GM23338 (cell line): ENCODE data around the gene CDK10. TPM values are rescaled to one million over a fixed set of nuclear protein-coding genes. Genes with fewer than 3 reads are reported as not detected.

Experiments
- ATAC-seq: fragments of 200-7000 bp; cut with Tn5 transposase; 3 replicates; pipeline ENCODE4 v1.9.1; 2020
- DNase-seq: peaks from one replicate; pipeline ENCODE4 v3.0.0-alpha.2; 2015; ENCODE audit warnings: low spot score
- H2AFZ ChIP-seq: fragments of 200-600 bp; sonication (generic); 2 replicates; pipeline ENCODE4 v1.8.0; 2016; ENCODE audit warnings: antibody characterized with exemption, mild to moderate bottlenecking, moderate library complexity
- H3F3A ChIP-seq: fragments of 200-600 bp; sonication (generic); replicated peaks from 2 replicates; pipeline ENCODE4 v1.8.0; 2017; ENCODE audit warnings: antibody characterized with exemption, mixed run types, low read depth
- H3K27ac ChIP-seq: fragments of 200-600 bp; sonication (generic); 2 replicates; pipeline ENCODE4 v1.6.1; 2016; ENCODE audit warnings: low read depth
- H3K27me3 ChIP-seq: fragments of 200-600 bp; sonication (generic); 2 replicates; pipeline ENCODE4 v1.8.0; 2016; ENCODE audit warnings: mild to moderate bottlenecking, mixed run types, moderate library complexity; ENCODE audit not compliant: insufficient read depth
- H3K36me3 ChIP-seq: fragments of 200-600 bp; sonication (generic); 2 replicates; pipeline ENCODE4 v1.8.0; 2016; ENCODE audit warnings: mild to moderate bottlenecking; ENCODE audit not compliant: insufficient read depth
- H3K4me1 ChIP-seq: fragments of 200-600 bp; sonication (generic); 2 replicates; pipeline ENCODE4 v1.8.0; 2016; ENCODE audit warnings: mild to moderate bottlenecking, moderate library complexity; ENCODE audit not compliant: insufficient read depth
- H3K4me2 ChIP-seq: fragments of 200-600 bp; sonication (generic); 2 replicates; pipeline ENCODE4 v1.7.1; 2017; ENCODE audit warnings: mixed run types
- H3K4me3 ChIP-seq: fragments of 200-600 bp; sonication (generic); 2 replicates; pipeline ENCODE4 v1.6.1; 2016; ENCODE audit warnings: mixed run types
- H3K79me2 ChIP-seq: fragments of 200-600 bp; sonication (generic); replicated peaks from 2 replicates; pipeline ENCODE4 v1.8.0; 2017; ENCODE audit warnings: mild to moderate bottlenecking; ENCODE audit not compliant: insufficient read depth
- H3K9me2 ChIP-seq: fragments of 200-600 bp; sonication (generic); 2 replicates; pipeline ENCODE4 v1.8.0; 2017; ENCODE audit not compliant: insufficient read depth
- H4K20me1 ChIP-seq: fragments of 200-600 bp; sonication (generic); replicated peaks from 2 replicates; pipeline ENCODE4 v1.8.0; 2017; ENCODE audit warnings: mild to moderate bottlenecking; ENCODE audit not compliant: insufficient read depth
- H3K27ac Mint-ChIP-seq: 2 replicates; pipeline ENCODE4 v1.8.0; 2020; ENCODE audit warnings: inconsistent platforms, mild to moderate bottlenecking, moderate library complexity, mixed read lengths
- H3K27me3 Mint-ChIP-seq: 3 replicates; pipeline ENCODE4 v1.8.0; 2022; ENCODE audit warnings: low read depth, mild to moderate bottlenecking, moderate library complexity, mixed read lengths, inconsistent platforms; ENCODE audit not compliant: insufficient read depth, poor library complexity
- H3K36me3 Mint-ChIP-seq: 3 replicates; pipeline ENCODE4 v1.8.0; 2021; ENCODE audit warnings: low read depth, mild to moderate bottlenecking, inconsistent platforms, moderate library complexity, mixed read lengths
- H3K4me1 Mint-ChIP-seq: 3 replicates; pipeline ENCODE4 v1.8.0; 2020; ENCODE audit warnings: mild to moderate bottlenecking, inconsistent platforms, mixed read lengths
- H3K4me3 Mint-ChIP-seq: 3 replicates; pipeline ENCODE4 v1.8.0; 2021; ENCODE audit warnings: moderate library complexity, mild to moderate bottlenecking, inconsistent platforms, mixed read lengths
- H3K9me3 Mint-ChIP-seq: 3 replicates; pipeline ENCODE4 v1.8.0; 2020; ENCODE audit warnings: moderate library complexity, mild to moderate bottlenecking, inconsistent platforms, mixed read lengths
- CREB1 ChIP-seq: fragments of 250-450 bp; sonication (Bioruptor Pico); IDR thresholded peaks from 2 replicates; pipeline ENCODE4 v1.5.0; 2020; ENCODE audit warnings: low read depth, mild to moderate bottlenecking, moderate library complexity
- CTCF ChIP-seq, 2 experiments: fragments of 200-600 bp in 1 of 2; sonication (generic) in 1 of 2; conservative IDR thresholded peaks; 2 replicates each; pipeline versions ENCODE4 v1.5.1 to v1.6.1; 2016 to 2017; ENCODE audit warnings: antibody characterized with exemption in 2 of 2, low read depth in 2 of 2, mild to moderate bottlenecking in 2 of 2, moderate library complexity in 1 of 2
- ETS1 ChIP-seq: IDR thresholded peaks from 2 replicates; pipeline ENCODE4 v1.6.1; 2016; ENCODE audit warnings: antibody characterized with exemption
- EZH2 ChIP-seq: fragments of 200-600 bp; sonication (generic); IDR thresholded peaks from one replicate; pipeline ENCODE4 v1.8.0; 2017; ENCODE audit warnings: antibody characterized with exemption, mild to moderate bottlenecking, low read depth; ENCODE audit not compliant: unreplicated experiment
- EZH2phosphoT487 ChIP-seq: fragments of 200-600 bp; sonication (generic); IDR thresholded peaks from one replicate; pipeline ENCODE4 v1.8.1; 2018; ENCODE audit warnings: antibody characterized with exemption; ENCODE audit not compliant: unreplicated experiment
- JUNB ChIP-seq: IDR thresholded peaks from one replicate; pipeline ENCODE4 v1.6.1; 2016; ENCODE audit warnings: antibody characterized with exemption; ENCODE audit not compliant: unreplicated experiment
- NANOG ChIP-seq: IDR thresholded peaks from 2 replicates; pipeline ENCODE4 v1.6.1; 2016; ENCODE audit warnings: antibody characterized with exemption, borderline replicate concordance
- POLR2AphosphoS5 ChIP-seq: IDR thresholded peaks from 2 replicates; pipeline ENCODE4 v1.6.1; 2016; ENCODE audit warnings: antibody characterized with exemption, low read depth
- REST ChIP-seq: IDR thresholded peaks from one replicate; pipeline ENCODE4 v1.6.1; 2018; ENCODE audit warnings: antibody characterized with exemption; ENCODE audit not compliant: unreplicated experiment
- STAT1 ChIP-seq: IDR thresholded peaks from one replicate; pipeline ENCODE4 v1.6.1; 2016; ENCODE audit warnings: antibody characterized with exemption; ENCODE audit not compliant: unreplicated experiment
- ZNF114 ChIP-seq: fragments of 250-450 bp; sonication (Bioruptor Pico); IDR thresholded peaks from 2 replicates; pipeline ENCODE4 v1.5.0; 2020; ENCODE audit warnings: mild to moderate bottlenecking, moderate library complexity
- ZNF331 ChIP-seq: fragments of 250-450 bp; sonication (Bioruptor Pico); IDR thresholded peaks from 2 replicates; pipeline ENCODE4 v1.5.0; 2020; ENCODE audit warnings: low read depth, mild to moderate bottlenecking, moderate library complexity
- ZNF462 ChIP-seq: fragments of 250-450 bp; sonication (Bioruptor Pico); IDR thresholded peaks from 2 replicates; pipeline ENCODE4 v1.5.0; 2020; ENCODE audit warnings: mild to moderate bottlenecking, moderate library complexity
- polyA plus RNA-seq: library from polyadenylated mRNA; unstranded; fragments of >200 nt; fragmentation: Nextera tagmentation; extraction: Ambion mirVana; gene quantifications from 2 replicates; pipeline ENCODE4 v1.2.1, GENCODE V29; 2016
- total RNA-seq: library from RNA; depleted of rRNA; stranded (reverse); fragments of >200 nt; shearing (Covaris generic); gene quantifications from 2 replicates; pipeline ENCODE4 v1.2.3, GENCODE V29; 2014

Gene CDK10
- total and polyA plus RNA-seq, 2 experiments from 2014 or later, result 64.6 to 88.0 TPM

GRCh38 chr16:89655062-89655643 lies 31.3 kb upstream of the CDK10 start:
- Mint-ChIP-seq H3K36me3 (peaks cover 21% of the 10 kb centered on the region), H3K27me3 (peaks cover 6% of the 10 kb centered on the region), H3K4me1 (peaks cover 8% of the 10 kb centered on the region), H3K4me3 (peak overlapping the region; percentile 90; the same call in 1 of the 3 replicates), H3K27ac (no peak overlapping the region), H3K9me3 (no peaks in the 10 kb centered on the region)
- Histone ChIP-seq H3K27ac (no peak overlapping the region), H3K36me3 (peaks cover 3% of the 10 kb centered on the region), H3K79me2 (peaks cover 49% of the 10 kb centered on the region), H3K4me3 (no peak overlapping the region), H3K4me1 (peaks cover 7% of the 10 kb centered on the region; the same call in 1 of the 2 replicates), H3K9me2 (no peaks in the 10 kb centered on the region), H3K4me2 (no peak overlapping the region), H3K27me3 (no peaks in the 10 kb centered on the region), H4K20me1 (peaks cover 4% of the 10 kb centered on the region; the same call in 1 of the 2 replicates), H2AFZ (no peak overlapping the region), H3F3A (no peaks in the 10 kb centered on the region)
- TF ChIP-seq STAT1, result no peak
- no peak for TF ChIP-seq CREB1 (CRISPR knock-in tag)
- no peak for TF ChIP-seq JUNB
- no peak for TF ChIP-seq CTCF (conservative IDR thresholded peaks at IDR 0.05; ENCODE audit: low read depth in 2 of 2)
- TF ChIP-seq ZNF462 (CRISPR knock-in tag), result no peak
- no peak for TF ChIP-seq ZNF114 (CRISPR knock-in tag)
- TF ChIP-seq EZH2phosphoT487, result no peak
- TF ChIP-seq REST, result no peak
- TF ChIP-seq POLR2AphosphoS5, result no peak
- TF ChIP-seq ETS1, result no peak
- no peak for TF ChIP-seq NANOG
- no peak for TF ChIP-seq ZNF331
- TF ChIP-seq EZH2, result no peak
- no peak for DNase-seq
- ATAC-seq, result no peak
